Hematopoietic multipotent progenitor cell treated with erythropoietin and hydrocortisone succinate and interleukin-3 and kit ligand, for 4 days (in vitro differentiated cells): ENCODE data around the gene PBX4.
"Not testable (repeated sequence)": the region's sequence is repeated elsewhere in the genome, so short reads cannot be mapped to it uniquely, and the experiment has no call there.

Experiments used
- DNase-seq: peaks from one replicate; pipeline ENCODE4 v3.0.0-alpha.2; 2015

The PBX4 gene

GRCh38 chr19:19626516-19627472, 8.3 kb upstream of the PBX4 start:
- DNase-seq, result no peak

GRCh38 chr19:19624032-19624570, 5.6 kb upstream of the PBX4 start:
- DNase-seq, result no peak

GRCh38 chr19:19623383-19623782, 4.9 kb upstream of the PBX4 start:
- DNase-seq, result no peak

DNA sequence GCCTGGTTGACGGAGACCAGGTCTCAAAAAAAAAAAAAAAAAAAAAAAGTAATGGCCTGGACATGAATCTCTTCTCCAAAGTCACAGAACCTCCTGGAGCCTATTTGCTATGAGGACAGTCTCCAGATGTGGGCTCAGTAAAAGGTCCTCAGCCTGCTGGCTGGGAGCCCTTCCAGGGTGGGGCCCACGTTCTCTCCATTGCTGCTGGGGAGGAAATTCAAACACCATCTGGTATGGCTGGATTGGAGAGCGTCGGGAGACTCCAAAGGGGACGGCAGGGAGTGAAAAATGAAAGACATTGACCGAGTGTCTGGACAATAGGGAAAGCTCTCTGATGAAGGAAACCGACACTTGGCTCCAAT, 1.3 kb upstream of the PBX4 start:
- no peak for DNase-seq

DNA sequence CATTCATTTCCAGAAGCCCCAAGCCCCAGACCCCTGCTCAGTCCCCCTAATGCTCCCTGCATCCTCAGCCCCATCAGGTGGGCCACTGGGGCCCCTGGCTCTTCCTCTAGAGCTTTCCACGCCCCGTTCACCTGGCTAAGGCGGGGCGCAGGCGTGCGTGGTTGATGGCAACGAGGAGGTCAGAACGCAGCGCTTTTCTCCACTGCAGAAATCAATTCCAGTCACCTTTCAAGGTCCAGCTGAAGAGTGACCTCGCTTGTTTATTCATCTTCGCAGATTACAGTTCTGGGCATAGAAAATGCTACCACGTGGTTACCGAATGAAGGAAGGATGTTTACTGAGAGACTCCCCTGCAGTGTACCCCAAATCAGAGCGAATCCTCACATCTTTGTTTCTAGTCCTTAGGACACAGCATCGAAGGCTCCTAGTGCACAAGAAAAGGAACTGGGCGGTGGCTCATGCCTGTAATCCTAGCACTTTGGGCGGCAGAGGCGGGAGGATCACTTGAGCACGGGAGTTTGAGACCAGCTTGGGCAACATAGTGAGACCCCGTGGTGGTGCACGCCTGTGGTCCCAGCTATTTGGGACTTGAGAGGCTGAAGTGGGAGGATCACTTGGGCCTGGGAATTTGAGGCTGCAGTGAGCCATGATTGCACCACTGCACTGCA, 828 bp upstream of the PBX4 start:
- no peak for DNase-seq

GRCh38 chr19:19615086-19615485, 3.4 kb downstream of the PBX4 start:
- DNase-seq, result no peak

GRCh38 chr19:19613506-19613905, 5.0 kb downstream of the PBX4 start:
- DNase-seq, result no peak

DNA sequence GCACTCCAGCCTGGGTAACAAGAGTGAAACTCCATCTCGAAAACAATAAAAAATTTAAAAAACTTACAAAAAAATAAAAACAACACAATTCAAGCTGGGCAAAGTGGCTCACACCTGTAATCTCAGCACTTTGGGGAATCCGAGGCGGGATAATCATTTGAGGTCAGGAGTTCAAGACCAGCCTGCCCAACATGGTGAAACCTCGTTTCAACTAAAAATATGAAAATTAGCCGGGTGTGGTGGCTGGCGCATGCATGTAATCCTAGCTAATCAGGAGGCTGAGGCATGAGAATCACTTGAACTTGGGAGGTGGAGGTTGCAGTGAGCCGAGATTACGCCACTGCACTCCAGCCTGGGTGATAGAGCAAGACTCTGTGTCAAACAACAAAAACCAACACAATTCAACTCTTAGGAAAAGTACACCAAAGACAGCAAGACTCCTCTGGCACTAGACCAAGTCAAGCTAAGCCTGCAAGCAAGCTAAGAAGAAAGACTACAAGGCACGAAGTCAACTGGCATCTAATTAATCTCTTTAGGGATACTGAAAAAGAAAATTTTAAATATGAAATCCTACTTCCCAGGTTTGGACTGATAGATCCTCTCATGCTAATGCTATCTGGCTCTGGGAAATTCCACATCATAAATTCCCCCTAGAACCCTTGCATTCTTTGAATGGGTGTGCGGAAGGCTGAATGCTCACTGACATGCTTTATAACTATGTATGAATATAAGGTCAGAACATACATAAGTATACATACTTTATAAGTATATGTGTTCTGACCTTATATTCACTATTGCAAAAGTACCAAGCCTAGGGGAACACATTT, 7.9 kb downstream of the PBX4 start:
- DNase-seq, result no peak

GRCh38 chr19:19606686-19607085, 11.8 kb downstream of the PBX4 start:
- not testable (repeated sequence) for DNase-seq

DNA sequence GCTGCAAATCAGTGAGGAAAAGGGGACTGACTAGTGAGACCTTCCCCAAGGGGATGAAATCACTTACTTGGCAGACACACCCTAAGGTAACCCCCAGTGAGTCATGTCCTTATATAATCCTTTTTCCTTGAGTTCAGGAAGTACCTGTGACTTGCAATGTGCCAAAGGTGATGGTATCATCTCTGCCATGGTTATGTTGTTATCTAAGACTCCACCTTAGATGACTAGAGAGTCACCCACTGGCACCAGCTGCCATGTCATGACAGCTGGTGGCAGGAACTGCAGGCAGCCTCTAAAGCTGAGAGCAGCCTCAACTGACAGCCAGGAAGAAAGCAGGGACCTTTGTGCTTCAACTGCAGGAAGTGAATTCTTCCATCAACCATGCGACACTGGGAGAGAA, 12.5 kb downstream of the PBX4 start:
- DNase-seq, result peak; percentile 35

DNA sequence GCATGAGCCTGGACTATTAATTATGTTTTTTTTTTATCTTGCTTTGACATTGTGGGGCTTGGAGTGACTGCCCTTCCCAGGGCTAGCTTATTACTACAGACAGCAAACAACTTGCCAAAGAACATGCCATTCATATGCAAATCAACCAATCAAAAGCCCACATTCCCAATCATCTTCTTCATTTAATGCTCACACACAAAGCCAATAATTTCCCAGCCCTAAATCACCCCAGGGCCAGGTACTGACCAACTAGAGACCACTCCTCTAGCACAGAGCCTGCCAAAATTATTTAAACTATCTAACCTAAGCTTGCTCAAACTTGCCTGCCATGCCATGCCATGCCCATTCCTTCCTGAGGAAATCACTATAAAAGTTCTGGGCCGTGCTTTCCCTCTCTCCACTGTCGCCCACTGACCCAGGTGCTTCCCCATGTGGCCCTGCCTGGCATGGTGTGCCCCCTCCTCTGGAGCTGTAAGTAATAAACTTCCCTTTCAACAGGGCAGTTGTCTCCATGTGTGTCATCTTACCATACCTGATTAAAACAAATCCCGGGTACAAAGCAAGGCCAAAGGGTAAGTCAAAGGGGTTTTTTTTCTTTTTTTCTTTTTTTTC, 15.7 kb downstream of the PBX4 start:
- no peak for DNase-seq

GRCh38 chr19:19602136-19602712, 16.3 kb downstream of the PBX4 start:
- DNase-seq, result no peak

DNA sequence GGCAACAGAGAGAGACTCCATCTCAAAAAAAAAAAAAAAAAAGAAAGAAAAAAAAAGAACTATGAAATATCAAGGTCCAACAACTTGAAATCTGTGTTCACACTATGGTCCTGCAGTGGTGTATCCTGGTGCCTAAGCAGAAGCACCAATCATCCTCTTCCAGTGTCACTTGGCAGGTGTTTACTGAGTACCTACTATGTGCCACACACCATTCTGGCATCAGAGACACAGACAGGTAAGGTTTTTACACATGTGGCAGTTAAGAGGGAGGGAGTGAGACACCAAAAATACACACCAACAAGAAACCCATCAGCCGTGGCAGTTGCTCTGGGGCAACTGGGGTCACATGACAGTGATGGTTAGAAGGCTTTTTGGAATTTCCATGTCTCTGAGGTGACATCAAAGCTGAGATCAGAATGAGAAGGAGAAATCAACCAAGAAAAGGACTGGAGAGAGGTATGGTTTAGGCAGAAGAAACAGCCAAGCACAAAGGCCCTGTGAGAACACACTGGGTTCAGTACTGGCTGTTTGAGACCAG, 17.6 kb downstream of the PBX4 start:
- no peak for DNase-seq

- DNase-seq, result not testable (repeated sequence)
Observed at GRCh38 chr19:19598728-19599451, 19.6 kb downstream of the PBX4 start.

GRCh38 chr19:19597809-19598306, 20.6 kb downstream of the PBX4 start:
- peak; percentile 58 for DNase-seq

- peak; percentile 38 for DNase-seq
Observed at GRCh38 chr19:19595171-19595701, 23.3 kb downstream of the PBX4 start.

- no peak for DNase-seq
Observed at GRCh38 chr19:19594381-19594780, 24.1 kb downstream of the PBX4 start.

DNA sequence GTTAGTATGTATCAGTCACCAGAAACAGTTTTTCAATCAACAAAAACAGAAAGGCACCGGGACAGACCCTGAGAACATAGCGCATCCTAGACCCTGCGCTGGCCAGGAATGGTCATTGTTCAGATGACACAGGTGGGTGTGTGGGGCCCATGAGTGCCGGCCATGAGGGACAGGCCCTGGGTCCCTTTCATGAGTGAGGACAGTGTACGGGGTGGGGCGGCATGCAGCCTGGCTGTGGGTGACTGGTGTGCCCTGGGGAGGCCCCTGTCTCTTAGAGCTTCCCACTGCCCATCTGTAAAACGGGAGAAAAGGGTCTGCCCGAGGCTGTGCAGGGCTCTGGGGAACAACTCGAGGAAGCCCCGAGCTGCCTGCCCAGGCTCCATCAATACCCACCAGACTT, 25.8 kb downstream of the PBX4 start:
- no peak for DNase-seq

GRCh38 chr19:19591133-19591825, 27.2 kb downstream of the PBX4 start:
- no peak for DNase-seq

DNA sequence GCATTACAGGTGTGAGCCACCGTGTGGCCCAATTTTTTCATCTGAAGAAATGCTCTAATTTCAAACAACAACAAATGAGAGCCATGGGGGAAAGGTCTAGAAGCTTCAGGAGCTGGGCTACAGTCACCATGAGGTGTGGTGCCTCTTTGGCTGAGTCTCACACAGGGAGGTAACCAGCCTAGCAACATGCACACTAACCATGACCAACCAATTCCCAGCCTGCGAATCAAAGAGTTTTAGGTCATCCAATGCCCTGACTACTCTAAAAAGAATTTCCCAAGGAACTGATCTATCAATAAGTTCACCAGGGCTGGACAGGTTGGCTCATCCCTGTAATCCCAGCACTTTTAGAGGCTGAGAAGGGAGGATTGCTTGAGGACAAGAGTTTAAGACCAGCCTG, 29.9 kb downstream of the PBX4 start:
- no peak for DNase-seq
